Mesendoderm (in vitro differentiated cells): ENCODE data around the gene HMGXB4.
A peak's percentile ranks its signal among the peaks of the same experiment; 100 is the strongest.

Experiments
- DNase-seq: peaks from one replicate; pipeline ENCODE4 v3.0.0; 2013
- H2AK5ac ChIP-seq: 2 replicates; pipeline ENCODE4 v1.6.1; 2013; ENCODE audit warnings: low read length, inconsistent platforms
- H2BK120ac ChIP-seq: 2 replicates; pipeline ENCODE4 v1.6.1; 2013; ENCODE audit warnings: low read depth, mild to moderate bottlenecking, low read length, moderate library complexity, mixed read lengths
- H2BK15ac ChIP-seq: replicated peaks from 2 replicates; pipeline ENCODE4 v1.6.1; 2013; ENCODE audit warnings: low read depth, mild to moderate bottlenecking, moderate library complexity
- H2BK5ac ChIP-seq: 2 replicates; pipeline ENCODE4 v1.6.1; 2013; ENCODE audit warnings: low read length, inconsistent platforms
- H3K18ac ChIP-seq: 2 replicates; pipeline ENCODE4 v1.6.1; 2013; ENCODE audit warnings: mild to moderate bottlenecking, low read length, mixed read lengths
- H3K23ac ChIP-seq: one replicate; pipeline ENCODE4 v1.6.1; 2013; ENCODE audit warnings: low read length
- H3K27ac ChIP-seq: 2 replicates; pipeline ENCODE4 v1.5.1; 2013; ENCODE audit warnings: low read depth, mild to moderate bottlenecking, inconsistent platforms, low read length, moderate library complexity
- H3K27me3 ChIP-seq: 2 replicates; pipeline ENCODE4 v1.6.1; 2013; ENCODE audit warnings: low read length, control low read depth, mild to moderate bottlenecking, inconsistent platforms; ENCODE audit not compliant: insufficient read depth, poor library complexity
- H3K36me3 ChIP-seq: 2 replicates; pipeline ENCODE4 v1.6.1; 2013; ENCODE audit warnings: low read length, inconsistent platforms; ENCODE audit not compliant: control insufficient read depth, insufficient read depth
- H3K4ac ChIP-seq: one replicate; pipeline ENCODE4 v1.6.1; 2013; ENCODE audit warnings: low read depth, mild to moderate bottlenecking, low read length, moderate library complexity
- H3K4me1 ChIP-seq: 2 replicates; pipeline ENCODE4 v1.6.1; 2013; ENCODE audit warnings: low read depth, low read length, inconsistent platforms; ENCODE audit not compliant: control insufficient read depth
- H3K4me2 ChIP-seq: 2 replicates; pipeline ENCODE4 v1.6.1; 2013; ENCODE audit warnings: low read length
- H3K4me3 ChIP-seq: 2 replicates; pipeline ENCODE4 v1.5.1; 2013; ENCODE audit warnings: mild to moderate bottlenecking, low read length
- H3K56ac ChIP-seq: one replicate; pipeline ENCODE4 v1.6.1; 2013; ENCODE audit warnings: low read length
- H3K79me1 ChIP-seq: 2 replicates; pipeline ENCODE4 v1.6.1; 2013; ENCODE audit warnings: low read length, inconsistent platforms
- H3K79me2 ChIP-seq: 2 replicates; pipeline ENCODE4 v1.6.1; 2013; ENCODE audit warnings: mild to moderate bottlenecking, low read length; ENCODE audit not compliant: control insufficient read depth, insufficient read depth
- H3K9ac ChIP-seq: 2 replicates; pipeline ENCODE4 v1.6.1; 2013; ENCODE audit warnings: low read length, inconsistent platforms
- H4K5ac ChIP-seq: one replicate; pipeline ENCODE4 v1.6.1; 2013; ENCODE audit warnings: low read length
- H4K8ac ChIP-seq: one replicate; pipeline ENCODE4 v1.6.1; 2013; ENCODE audit warnings: low read depth, mild to moderate bottlenecking, control low read depth, low read length, moderate library complexity
- WGBS: extraction: QIAGEN DNeasy Blood & Tissue Kit; methylation state at CpG from one replicate; pipeline ENCODE4 v1.1.7; 2013; ENCODE audit warnings: low lambda C conversion rate, missing lambda C conversion rate; ENCODE audit not compliant: insufficient coverage; ENCODE audit errors: extremely low coverage; 5-methylcytosine and 5-hydroxymethylcytosine counted together

HMGXB4 gene

GRCh38 chr22:35214968-35215367, 42.3 kb upstream of the HMGXB4 start:
- Histone ChIP-seq H3K36me3 (no peaks in the 10 kb centered on the region), H3K27me3 (no peaks in the 10 kb centered on the region), H3K79me1 (no peaks in the 10 kb centered on the region), H3K27ac (no peak overlapping the region), H3K4me2 (no peak overlapping the region), H2BK15ac (no peak overlapping the region), H2BK5ac (no peak overlapping the region), H3K9ac (no peak overlapping the region), H3K79me2 (no peaks in the 10 kb centered on the region), H3K4ac (no peak overlapping the region), H2BK120ac (no peak overlapping the region), H3K23ac (no peak overlapping the region), H3K18ac (no peak overlapping the region), H4K5ac (no peak overlapping the region), H4K8ac (no peak overlapping the region), H3K4me1 (no peaks in the 10 kb centered on the region), H3K56ac (no peak overlapping the region), H3K4me3 (no peak overlapping the region), H2AK5ac (no peak overlapping the region)
- no CpG with 5 or more reads among the region's 6 CpGs for WGBS
- DNase-seq: no peak

GRCh38 chr22:35215993-35216392, 41.3 kb upstream of the HMGXB4 start:
- Histone ChIP-seq H3K4me1 (no peaks in the 10 kb centered on the region), H3K36me3 (no peaks in the 10 kb centered on the region), H2AK5ac (no peak overlapping the region), H3K27ac (no peak overlapping the region), H3K4me3 (no peak overlapping the region), H2BK5ac (no peak overlapping the region), H3K79me2 (no peaks in the 10 kb centered on the region), H3K79me1 (no peaks in the 10 kb centered on the region), H4K8ac (no peak overlapping the region), H3K9ac (no peak overlapping the region), H3K18ac (no peak overlapping the region), H2BK15ac (no peak overlapping the region), H2BK120ac (no peak overlapping the region), H4K5ac (no peak overlapping the region), H3K4ac (no peak overlapping the region), H3K56ac (no peak overlapping the region), H3K4me2 (no peak overlapping the region), H3K23ac (no peak overlapping the region), H3K27me3 (no peaks in the 10 kb centered on the region)
- DNase-seq: no peak
- WGBS: no CpG with 5 or more reads among the region's 3 CpGs

- no peaks in the 10 kb centered on the region for H3K27me3 ChIP-seq
- H3K79me2 ChIP-seq: no peaks in the 10 kb centered on the region
- H2AK5ac ChIP-seq: no peak overlapping the region
- no peak overlapping the region for H4K8ac ChIP-seq
- no peak overlapping the region for H3K9ac ChIP-seq
- H3K18ac ChIP-seq: no peak overlapping the region
- WGBS: no CpG with 5 or more reads among the region's 2 CpGs
- H3K36me3 ChIP-seq: no peaks in the 10 kb centered on the region
- DNase-seq: no peak
- no peak overlapping the region for H3K4ac ChIP-seq
- H3K4me2 ChIP-seq: no peak overlapping the region
- H3K56ac ChIP-seq: no peak overlapping the region
- no peaks in the 10 kb centered on the region for H3K4me1 ChIP-seq
- H3K23ac ChIP-seq: no peak overlapping the region
- no peak overlapping the region for H2BK120ac ChIP-seq
- no peak overlapping the region for H2BK5ac ChIP-seq
- no peak overlapping the region for H3K27ac ChIP-seq
- no peak overlapping the region for H3K4me3 ChIP-seq
- H4K5ac ChIP-seq: no peak overlapping the region
- no peaks in the 10 kb centered on the region for H3K79me1 ChIP-seq
- no peak overlapping the region for H2BK15ac ChIP-seq
These were observed 39.8 kb upstream of the HMGXB4 start for GRCh38 chr22:35217527-35217926.

- Histone ChIP-seq H3K36me3 (no peaks in the 10 kb centered on the region), H4K8ac (no peak overlapping the region), H3K4ac (no peak overlapping the region), H3K56ac (no peak overlapping the region), H3K18ac (no peak overlapping the region), H3K9ac (no peak overlapping the region), H3K27ac (no peak overlapping the region), H2BK120ac (no peak overlapping the region), H2AK5ac (no peak overlapping the region), H3K23ac (no peak overlapping the region), H2BK5ac (no peak overlapping the region), H3K4me3 (no peak overlapping the region), H3K4me2 (no peak overlapping the region), H3K27me3 (no peaks in the 10 kb centered on the region), H4K5ac (no peak overlapping the region), H3K79me2 (no peaks in the 10 kb centered on the region), H3K79me1 (no peaks in the 10 kb centered on the region), H2BK15ac (no peak overlapping the region), H3K4me1 (no peaks in the 10 kb centered on the region)
- DNase-seq: no peak
These were observed 39.2 kb upstream of the HMGXB4 start for GRCh38 chr22:35218079-35218478.

- no peak overlapping the region for H3K9ac ChIP-seq
- H3K79me1 ChIP-seq: no peaks in the 10 kb centered on the region
- H2BK15ac ChIP-seq: no peak overlapping the region
- no peak overlapping the region for H4K5ac ChIP-seq
- H3K27ac ChIP-seq: no peak overlapping the region
- H3K79me2 ChIP-seq: no peaks in the 10 kb centered on the region
- H3K18ac ChIP-seq: no peak overlapping the region
- H3K23ac ChIP-seq: no peak overlapping the region
- H3K4me2 ChIP-seq: no peak overlapping the region
- no peak overlapping the region for H2BK5ac ChIP-seq
- H3K4me3 ChIP-seq: no peak overlapping the region
- H3K36me3 ChIP-seq: no peaks in the 10 kb centered on the region
- no peaks in the 10 kb centered on the region for H3K4me1 ChIP-seq
- peak; percentile 31 for DNase-seq
- H2AK5ac ChIP-seq: no peak overlapping the region
- no CpG with 5 or more reads among the region's 3 CpGs for WGBS
- no peak overlapping the region for H2BK120ac ChIP-seq
- H3K27me3 ChIP-seq: no peaks in the 10 kb centered on the region
- H4K8ac ChIP-seq: no peak overlapping the region
- H3K4ac ChIP-seq: no peak overlapping the region
- H3K56ac ChIP-seq: no peak overlapping the region
These were observed 38.3 kb upstream of the HMGXB4 start for GRCh38 chr22:35219012-35219411.

- Histone ChIP-seq H3K27ac (no peak overlapping the region), H3K23ac (no peak overlapping the region), H3K4me1 (no peaks in the 10 kb centered on the region), H3K4ac (no peak overlapping the region), H2BK120ac (no peak overlapping the region), H3K18ac (no peak overlapping the region), H3K4me3 (no peak overlapping the region), H4K5ac (no peak overlapping the region), H3K9ac (no peak overlapping the region), H3K79me2 (no peaks in the 10 kb centered on the region), H2BK5ac (no peak overlapping the region), H3K56ac (no peak overlapping the region), H3K27me3 (no peaks in the 10 kb centered on the region), H3K36me3 (no peaks in the 10 kb centered on the region), H2BK15ac (no peak overlapping the region), H4K8ac (no peak overlapping the region), H3K4me2 (no peak overlapping the region), H3K79me1 (no peaks in the 10 kb centered on the region), H2AK5ac (no peak overlapping the region)
- WGBS: no CpG with 5 or more reads among the region's 2 CpGs
- DNase-seq: no peak
These were observed 37.1 kb upstream of the HMGXB4 start for GRCh38 chr22:35220221-35220620.
